HFF-Myc (cell line): ENCODE measurements around the gene AGAP2.

Experiments used
- DNase-seq: peaks from one replicate; pipeline ENCODE4 v3.0.0-alpha.2; 2011; ENCODE audit warnings: low read depth; ENCODE audit errors: extremely low read depth
- H3K4me3 ChIP-seq: replicated peaks from 2 replicates; pipeline ENCODE4 v1.5.1; 2011; ENCODE audit warnings: low read depth, mild to moderate bottlenecking, control low read depth, low read length
- TF ChIP-seq, protein P1 (sequence below): IDR thresholded peaks from 2 replicates; pipeline ENCODE4 v1.5.1; 2012; ENCODE audit warnings: mild to moderate bottlenecking, low read depth, low read length, control low read depth; ENCODE audit errors: missing control alignments

The AGAP2 gene

DNA sequence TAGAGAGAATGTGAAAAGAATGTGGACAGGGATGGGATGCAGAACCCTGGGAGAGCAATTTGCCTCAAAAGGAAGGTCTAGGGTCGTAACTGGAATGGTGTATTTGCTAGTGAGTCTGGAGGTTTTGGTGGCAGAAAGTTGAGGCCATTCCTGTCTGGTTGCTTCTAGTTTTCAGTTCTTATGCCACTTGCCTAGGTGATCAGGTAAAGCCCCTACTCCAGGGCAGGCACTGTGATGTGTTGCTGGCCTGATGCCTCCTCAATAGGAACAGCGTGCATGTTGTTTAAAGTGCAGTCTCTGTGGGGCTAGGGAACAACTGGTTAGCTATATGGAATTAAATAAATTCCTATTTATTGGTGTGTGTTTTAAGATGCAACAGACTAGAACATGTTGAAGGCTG, 38.2 kb downstream of the AGAP2 start:
- H3K4me3 ChIP-seq = no peak overlapping the region
- no peak for DNase-seq
- TF ChIP-seq, protein P1, sequence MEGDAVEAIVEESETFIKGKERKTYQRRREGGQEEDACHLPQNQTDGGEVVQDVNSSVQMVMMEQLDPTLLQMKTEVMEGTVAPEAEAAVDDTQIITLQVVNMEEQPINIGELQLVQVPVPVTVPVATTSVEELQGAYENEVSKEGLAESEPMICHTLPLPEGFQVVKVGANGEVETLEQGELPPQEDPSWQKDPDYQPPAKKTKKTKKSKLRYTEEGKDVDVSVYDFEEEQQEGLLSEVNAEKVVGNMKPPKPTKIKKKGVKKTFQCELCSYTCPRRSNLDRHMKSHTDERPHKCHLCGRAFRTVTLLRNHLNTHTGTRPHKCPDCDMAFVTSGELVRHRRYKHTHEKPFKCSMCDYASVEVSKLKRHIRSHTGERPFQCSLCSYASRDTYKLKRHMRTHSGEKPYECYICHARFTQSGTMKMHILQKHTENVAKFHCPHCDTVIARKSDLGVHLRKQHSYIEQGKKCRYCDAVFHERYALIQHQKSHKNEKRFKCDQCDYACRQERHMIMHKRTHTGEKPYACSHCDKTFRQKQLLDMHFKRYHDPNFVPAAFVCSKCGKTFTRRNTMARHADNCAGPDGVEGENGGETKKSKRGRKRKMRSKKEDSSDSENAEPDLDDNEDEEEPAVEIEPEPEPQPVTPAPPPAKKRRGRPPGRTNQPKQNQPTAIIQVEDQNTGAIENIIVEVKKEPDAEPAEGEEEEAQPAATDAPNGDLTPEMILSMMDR = no peak

DNA sequence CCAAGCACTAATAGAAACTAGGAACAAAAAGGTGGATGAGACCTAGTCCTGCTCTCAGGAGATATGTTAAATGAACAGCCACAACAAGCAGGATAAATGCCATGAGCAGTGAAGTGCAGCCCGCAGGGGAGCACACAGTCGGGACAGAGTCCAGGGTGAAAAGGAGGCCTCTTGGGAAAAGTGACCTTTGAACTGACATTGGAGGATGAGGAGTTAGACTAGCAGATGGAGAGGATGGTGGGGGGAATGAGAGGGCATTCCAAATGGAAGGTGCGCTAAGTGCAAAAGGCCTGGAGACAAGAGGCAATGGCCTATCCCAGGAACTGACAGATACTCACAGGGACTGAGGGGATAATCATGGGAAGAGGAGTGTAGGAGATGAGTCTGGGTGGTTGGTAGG, 40.1 kb downstream of the AGAP2 start:
- no peak for DNase-seq
- TF ChIP-seq, protein P1 = no peak
- no peak overlapping the region for H3K4me3 ChIP-seq

DNA sequence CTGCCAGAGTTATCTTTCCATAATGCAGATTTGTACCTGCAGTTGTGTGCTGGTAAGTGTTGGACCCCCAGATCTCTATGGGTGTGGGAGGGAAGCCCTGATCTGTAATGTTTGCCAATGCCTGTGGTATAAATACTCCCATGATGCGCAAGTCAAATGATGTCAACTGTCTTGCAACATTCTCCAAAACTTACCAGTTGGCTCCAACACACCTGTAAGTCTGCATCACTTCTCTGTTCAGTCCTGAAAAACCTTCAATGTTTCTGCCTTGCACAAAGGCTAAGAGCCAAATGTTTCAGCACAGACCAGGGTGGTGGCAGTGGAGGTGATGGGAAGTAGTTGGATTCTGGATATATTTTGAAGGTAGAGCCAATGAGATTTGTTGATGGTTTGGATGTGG, 41.5 kb downstream of the AGAP2 start:
- no peak overlapping the region for H3K4me3 ChIP-seq
- no peak for DNase-seq
- TF ChIP-seq, protein P1 = no peak

DNA sequence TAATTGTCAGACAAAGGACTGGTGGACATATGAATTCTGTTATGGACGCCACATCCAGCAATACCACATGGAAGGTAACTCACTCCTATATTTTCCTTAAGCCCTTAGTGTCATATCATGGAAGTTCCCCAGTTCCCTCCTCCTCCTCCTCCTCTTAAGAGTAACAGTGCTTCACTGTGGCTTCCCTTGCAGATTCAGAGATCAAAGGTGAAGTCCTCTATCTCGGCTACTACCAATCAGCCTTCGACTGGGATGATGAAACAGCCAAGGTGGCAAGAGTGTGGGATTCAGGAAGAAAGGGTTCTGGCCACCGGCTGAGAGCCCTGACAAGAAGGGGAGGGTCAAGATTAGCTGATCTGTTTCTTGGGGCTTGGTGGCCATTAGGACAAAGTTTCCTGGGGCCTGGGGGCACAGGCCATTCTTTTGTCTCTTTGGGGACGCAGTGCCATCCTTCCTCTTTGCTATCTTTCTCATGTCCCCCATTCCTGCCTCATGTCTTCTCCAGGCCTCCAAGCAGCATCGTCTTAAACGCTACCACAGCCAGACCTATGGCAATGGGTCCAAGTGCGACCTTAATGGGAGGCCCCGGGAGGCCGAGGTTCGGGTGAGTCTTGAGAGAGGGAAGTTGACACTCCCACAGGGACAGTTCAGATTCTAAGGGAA, 42.6 kb downstream of the AGAP2 start:
- TF ChIP-seq, protein P1 = no peak
- H3K4me3 ChIP-seq = no peak overlapping the region
- DNase-seq = no peak

DNA sequence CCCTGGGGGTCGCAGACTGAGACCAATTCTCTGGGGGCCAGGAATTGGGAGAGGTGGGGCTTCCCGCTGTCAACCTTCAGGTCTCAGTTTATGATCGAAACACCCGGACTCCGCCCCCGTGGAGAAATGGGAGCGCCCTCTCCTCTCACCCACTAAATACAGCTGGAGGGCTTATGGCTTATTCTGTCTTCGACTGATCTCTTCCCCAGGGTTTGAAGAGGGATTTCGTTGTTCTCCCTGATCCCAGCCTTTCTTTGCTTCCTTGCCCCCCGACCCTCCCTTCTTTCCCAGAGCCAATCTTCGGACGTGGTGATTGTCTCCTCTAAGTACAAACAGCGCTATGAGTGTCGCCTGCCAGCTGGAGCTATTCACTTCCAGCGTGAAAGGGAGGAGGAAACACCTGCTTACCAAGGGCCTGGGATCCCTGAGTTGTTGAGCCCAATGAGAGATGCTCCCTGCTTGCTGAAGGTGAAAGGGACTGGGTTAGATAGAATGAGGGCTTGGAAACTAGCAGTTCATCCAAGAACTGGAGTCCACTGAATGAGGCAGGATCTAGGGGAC, 44.0 kb downstream of the AGAP2 start:
- TF ChIP-seq, protein P1 = no peak
- DNase-seq = no peak
- peak overlapping the region; percentile 58 for H3K4me3 ChIP-seq

DNA sequence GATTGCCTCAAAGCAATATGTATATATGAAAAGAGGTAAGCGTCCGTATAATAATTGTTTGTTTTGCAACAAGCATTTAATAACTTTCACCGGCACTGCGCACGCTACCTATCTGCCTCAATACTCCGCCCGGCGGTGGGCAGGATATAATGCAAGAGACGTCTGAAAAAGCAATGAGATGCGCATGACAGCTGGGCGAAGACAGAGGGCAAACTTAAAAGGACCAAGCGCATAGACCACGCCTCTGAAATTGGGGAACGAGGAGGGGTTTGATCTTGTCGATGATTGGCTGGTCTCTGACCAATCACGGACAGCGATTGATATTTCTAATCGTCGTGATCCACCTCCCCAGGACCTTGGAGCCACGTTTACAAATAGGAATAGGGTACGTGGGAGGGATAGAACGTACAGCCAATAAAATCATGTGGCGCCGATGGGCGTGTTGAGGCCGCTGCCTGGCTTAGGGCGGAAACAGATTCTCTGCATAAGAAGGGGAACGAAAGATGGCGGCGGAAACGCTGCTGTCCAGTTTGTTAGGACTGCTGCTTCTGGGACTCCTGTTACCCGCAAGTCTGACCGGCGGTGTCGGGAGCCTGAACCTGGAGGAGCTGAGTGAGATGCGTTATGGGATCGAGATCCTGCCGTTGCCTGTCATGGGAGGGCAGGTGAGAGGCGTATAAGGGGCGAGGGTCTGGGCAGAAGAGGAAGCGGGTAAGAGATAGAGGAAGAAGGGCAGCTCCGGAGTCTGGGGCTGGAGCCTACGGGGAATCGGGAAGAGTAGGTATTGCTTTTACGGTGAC, 44.7 kb downstream of the AGAP2 start, which contains the start of gene OS9:
Gene OS9 (plus strand): TSS at position 474 of the 800 bp plus-strand sequence. CDS start 30 bp downstream, at position 504.
- peak within 1 kb of the TSS; percentile 58 for H3K4me3 ChIP-seq

More for the DNA sequence above, 44.7 kb downstream of the AGAP2 start, which contains the start of gene OS9:
- TF ChIP-seq, protein P1 = peak; percentile 68
- DNase-seq = peak; percentile 100
